GM21360 (cell line): ENCODE data around the gene MPV17L2.

Source experiments
- ATAC-seq: cut with Tn5 transposase; IDR thresholded peaks from one replicate; pipeline ENCODE4 v1.9.1; 2021; ENCODE audit warnings: mild to moderate bottlenecking, moderate library complexity; ENCODE audit not compliant: unreplicated experiment

Gene MPV17L2

DNA sequence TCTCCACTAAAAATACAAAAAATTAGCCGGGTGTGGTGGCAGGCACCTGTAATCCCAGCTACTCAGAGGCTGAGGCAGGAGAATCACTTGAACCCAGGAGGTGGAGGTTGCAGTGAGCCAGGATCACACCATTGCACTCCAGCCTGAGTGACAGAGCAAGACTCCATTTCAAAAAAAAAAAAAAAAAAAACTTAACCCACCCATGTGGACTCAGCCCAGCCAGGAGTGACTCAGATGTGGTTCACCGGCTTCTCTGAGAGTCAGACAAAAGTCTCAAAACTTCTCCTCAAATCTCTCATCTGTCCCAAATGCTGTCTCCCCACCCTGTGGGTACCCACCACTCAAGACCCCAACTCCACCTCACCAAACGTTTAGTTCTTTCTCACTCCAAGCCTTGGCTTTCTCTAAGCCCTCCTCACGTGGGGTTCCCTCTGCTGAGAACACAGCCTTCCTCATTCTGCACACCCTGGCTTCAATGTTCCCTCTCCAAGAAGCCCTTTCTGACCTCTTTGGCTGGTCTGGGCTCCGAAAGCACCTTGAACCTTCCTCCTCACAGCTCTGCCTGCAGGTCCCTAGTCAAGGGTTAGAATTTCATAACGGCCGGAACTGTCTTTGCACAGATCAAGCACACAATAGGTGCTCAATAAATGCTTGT is 21.9 kb downstream of the MPV17L2 start:
- no peak for ATAC-seq

- ATAC-seq = no peak
Measured at GRCh38 chr19:18216789-18217188, 23.8 kb downstream of the MPV17L2 start.

DNA sequence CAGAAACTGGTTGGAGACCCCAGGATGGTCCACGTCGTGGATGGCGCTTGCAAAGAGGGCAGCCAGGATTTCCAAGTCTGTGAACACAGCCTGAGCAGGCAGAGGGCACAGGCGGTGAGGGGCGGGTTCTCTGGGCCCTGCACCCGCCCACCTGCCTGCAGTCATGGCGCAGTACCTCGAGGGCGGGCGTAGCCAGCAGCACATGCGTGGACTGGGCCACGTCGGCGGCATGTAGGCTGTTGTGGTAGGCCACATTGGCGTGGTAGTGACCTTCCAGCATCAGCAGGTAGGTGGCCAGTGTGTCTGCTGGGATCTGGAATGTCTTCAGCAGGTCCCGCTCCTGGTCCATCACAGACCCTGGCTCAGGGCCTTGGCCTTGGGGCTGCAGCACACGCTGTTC is 25.1 kb downstream of the MPV17L2 start:
- ATAC-seq = no peak

GRCh38 chr19:18218600-18218999 is 25.6 kb downstream of the MPV17L2 start:
- ATAC-seq = no peak

DNA sequence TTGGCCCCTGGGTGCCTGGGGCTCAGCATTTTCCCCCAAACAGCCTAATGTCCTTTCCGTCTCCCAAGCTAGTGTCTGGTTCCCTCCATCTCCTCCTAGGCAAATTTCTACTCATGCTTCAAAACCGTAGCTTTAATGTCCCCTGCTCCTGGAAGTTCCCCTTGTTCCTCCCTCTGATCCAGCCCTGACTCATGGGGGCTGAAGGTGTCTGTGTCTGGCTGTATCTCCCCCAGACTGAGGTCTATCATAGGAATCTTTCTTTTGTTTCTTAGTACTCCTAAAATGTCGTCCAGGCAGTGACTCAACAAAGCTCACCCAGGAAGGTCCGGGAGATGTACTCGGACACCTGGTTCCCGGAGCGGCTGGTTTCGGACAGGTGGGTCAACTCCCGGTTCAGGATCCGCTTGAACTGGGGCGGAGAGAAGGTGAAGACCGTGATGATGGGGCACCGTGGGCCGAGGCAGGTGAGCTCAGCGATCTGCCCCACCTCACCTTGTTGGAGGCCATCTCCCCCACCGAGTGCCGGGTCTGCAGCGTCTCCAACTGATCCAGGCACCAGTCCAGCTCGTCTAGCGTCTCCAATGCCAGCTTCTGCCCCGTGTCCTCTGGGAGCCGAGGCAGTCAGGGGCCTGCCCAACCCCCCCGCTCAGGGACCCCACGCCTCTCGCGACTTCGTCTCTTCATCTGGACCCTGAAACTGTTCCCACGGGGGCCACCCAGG is 27.1 kb downstream of the MPV17L2 start:
- no peak for ATAC-seq

GRCh38 chr19:18220632-18221275 is 27.7 kb downstream of the MPV17L2 start:
- ATAC-seq = no peak

- ATAC-seq = no peak
Measured at GRCh38 chr19:18221815-18222725, 29.1 kb downstream of the MPV17L2 start.

DNA sequence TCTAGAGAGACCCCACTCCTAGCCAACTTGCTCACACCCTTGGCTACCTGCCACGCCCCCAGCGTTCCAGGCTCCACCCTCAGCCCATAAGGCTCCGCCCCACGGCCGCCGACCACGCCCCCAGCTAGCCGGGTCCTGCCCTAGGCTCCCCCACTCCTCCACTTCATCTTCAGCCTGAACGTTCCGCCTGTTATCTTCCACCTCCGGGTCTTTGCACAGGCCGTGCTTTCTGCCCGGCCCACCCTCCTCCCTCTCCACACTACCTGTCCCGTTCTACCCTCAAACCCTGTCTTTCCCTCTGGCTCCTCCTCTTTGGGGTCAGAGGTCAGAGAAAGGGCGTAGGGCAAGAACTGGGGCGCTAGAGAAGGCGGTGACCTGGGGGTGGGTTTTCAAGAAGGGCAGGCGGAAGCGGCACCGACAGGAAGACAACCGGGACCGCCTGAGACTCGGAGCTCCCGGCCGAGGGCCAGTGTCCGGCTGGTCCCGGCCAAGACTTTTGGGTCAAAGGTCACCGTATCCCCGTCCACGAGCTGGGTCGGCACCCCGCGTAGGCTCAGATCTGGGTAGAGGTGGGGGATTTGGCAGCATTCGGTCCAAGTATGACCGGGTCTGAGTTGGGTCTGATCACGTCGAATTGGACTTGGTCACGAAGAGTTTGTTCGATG is 31.0 kb downstream of the MPV17L2 start:
- ATAC-seq = no peak

- peak; percentile 81 for ATAC-seq
Measured at GRCh38 chr19:18224525-18225354, 31.7 kb downstream of the MPV17L2 start.

GRCh38 chr19:18225355-18225701 is 32.3 kb downstream of the MPV17L2 start:
- ATAC-seq = no peak

- no peak for ATAC-seq
Measured at GRCh38 chr19:18225702-18226468, 32.9 kb downstream of the MPV17L2 start, which contains the start of gene PDE4C. TSS of gene PDE4C (minus strand) at chr19:18226438. CDS start at chr19:18226415, 23 bp downstream.

- ATAC-seq = no peak
Measured at GRCh38 chr19:18226956-18227780, 34.1 kb downstream of the MPV17L2 start.

DNA sequence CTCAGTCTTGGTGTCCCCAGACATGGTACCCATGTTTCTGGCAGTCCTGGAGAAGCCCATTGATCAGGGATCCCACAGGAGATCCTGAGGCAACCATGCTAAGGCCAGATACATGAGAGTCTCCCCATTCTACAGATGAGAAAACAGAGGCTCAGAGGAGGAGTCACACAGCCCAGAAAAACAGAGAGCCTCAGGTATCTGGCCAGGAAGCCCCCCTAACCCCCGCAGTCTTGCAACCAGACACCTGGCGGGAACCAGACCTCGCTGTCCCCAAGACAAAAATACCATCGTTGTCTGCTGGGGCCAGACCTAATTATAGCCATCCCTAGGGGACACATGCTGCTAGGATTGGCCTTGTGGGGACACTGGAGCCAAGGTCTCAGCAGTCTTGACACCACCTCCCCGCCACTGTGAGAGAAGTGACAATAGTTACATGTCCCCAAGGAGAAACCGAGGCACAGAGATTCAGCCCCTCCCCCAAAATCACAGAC is 34.8 kb downstream of the MPV17L2 start:
- no peak for ATAC-seq

DNA sequence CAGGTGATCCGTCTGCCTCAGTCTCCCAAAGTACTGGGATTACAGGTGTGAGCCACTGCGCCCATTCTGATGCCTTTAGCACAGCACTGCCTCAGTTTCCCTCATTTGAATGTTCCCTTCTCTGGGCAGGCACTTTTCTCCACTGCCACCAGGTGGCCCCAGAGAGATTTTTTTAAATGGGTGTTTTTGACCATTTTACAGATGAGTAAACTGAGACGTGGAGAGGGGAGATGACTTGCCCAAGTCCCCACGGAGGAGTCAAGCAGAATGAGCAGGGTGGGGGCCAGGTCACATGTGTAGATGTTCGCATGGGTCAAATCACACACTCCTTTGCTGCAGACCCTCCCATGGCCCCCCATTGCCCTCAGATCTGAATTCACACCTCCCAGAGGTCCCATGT is 36.5 kb downstream of the MPV17L2 start:
- ATAC-seq = no peak

GRCh38 chr19:18229915-18230314 is 36.9 kb downstream of the MPV17L2 start:
- no peak for ATAC-seq

DNA sequence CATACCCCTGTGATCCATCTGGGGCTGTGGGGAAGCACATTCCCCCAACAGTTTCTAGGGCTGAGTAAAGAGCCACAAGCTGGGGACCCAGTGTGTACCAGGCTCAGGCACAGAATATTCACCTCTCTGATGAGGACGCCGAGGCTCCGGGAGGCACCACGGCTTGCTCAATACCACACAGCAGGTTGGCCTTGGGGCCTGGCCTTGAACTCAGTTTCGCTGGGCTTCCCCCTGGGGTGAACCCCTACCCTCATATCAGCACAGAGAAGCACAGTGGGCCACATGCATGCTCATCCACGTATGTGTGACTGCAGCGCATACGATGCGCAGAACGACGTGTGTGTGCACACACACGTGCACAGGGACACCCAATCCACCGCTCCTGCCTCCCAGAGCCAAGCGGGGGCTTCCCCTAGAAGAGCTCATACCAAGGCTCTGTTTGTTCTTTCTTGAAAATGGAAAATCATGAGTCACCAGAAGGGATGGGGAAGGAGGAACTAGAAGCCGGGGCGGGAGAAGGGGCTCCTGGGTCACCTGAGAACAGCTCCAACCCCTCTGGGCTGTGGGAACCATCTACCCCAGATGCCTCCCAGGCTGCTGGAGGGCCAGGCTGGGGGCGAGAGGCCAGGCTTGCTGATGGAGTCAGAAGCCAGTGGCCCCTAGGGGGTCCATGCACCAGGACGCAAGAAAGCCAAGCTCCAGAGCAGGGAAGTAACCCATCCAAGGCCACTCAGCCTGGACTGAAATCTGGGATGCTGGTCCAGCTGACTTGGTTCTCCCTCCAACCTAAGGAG is 38.1 kb downstream of the MPV17L2 start:
- no peak for ATAC-seq

DNA sequence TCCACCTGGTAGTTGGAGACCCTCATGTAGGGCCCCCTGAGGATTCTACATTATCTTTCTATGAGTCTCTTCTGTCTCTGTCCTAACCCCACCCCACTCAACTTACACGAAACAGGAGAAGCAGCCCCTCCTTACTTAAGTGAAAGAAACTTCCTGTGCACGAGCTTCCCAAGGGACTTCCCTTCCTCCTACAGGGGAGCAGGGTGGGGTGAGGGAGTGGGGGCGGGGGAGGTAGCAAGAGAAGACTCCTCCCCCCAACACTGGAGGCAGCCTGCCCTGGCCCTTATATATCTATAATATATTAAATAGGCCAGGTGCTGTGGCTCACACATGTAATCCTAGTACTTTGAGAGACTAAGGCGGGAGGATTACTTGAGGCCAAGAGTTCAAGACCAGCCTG is 38.8 kb downstream of the MPV17L2 start:
- ATAC-seq = no peak
